Activated T-cell treated with anti-CD3 and anti-CD28 coated beads for 1 hour (primary cell): ENCODE data around the gene INO80.
"Not testable (repeated sequence)": the region's sequence is repeated elsewhere in the genome, so short reads cannot be mapped to it uniquely, and the experiment has no call there.

Source experiments
- DNase-seq: peaks from one replicate; pipeline ENCODE4 v3.0.0-alpha.2; 2020; ENCODE audit warnings: low read depth

INO80 gene

GRCh38 chr15:41116116-41116961 is at the start of gene INO80:
TSS of gene INO80 (minus strand) at chr15:41116280. CDS start at chr15:41096310, 19,970 bp downstream.
- peak; percentile 92 for DNase-seq

GRCh38 chr15:41161736-41162135 is 45.7 kb upstream of the INO80 start:
- DNase-seq, result no peak

GRCh38 chr15:41161336-41161735 is 45.3 kb upstream of the INO80 start:
- no peak for DNase-seq

GRCh38 chr15:41160639-41161315 is 44.7 kb upstream of the INO80 start:
- no peak for DNase-seq

GRCh38 chr15:41154412-41154811 is 38.3 kb upstream of the INO80 start:
- DNase-seq, result no peak

DNA sequence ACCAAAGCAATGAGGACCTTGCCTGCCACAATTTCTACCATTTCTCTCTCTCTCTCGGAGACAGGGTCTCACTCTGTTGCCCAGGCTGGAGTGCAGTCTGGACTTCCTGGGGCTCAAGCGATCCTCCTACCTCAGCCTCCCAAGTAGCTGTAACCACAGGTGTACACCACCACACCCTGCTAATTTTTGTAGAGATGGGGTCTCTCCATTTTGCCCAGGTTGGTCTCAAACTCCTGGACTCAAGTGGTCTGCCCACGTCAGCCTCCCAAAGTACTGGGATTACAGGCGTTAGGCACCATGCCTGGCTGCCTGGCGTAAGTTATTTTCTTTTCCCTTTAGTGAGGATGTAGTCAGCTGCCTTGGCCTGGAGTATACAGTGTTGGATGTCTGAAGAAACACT is 37.7 kb upstream of the INO80 start:
- DNase-seq, result no peak

DNA sequence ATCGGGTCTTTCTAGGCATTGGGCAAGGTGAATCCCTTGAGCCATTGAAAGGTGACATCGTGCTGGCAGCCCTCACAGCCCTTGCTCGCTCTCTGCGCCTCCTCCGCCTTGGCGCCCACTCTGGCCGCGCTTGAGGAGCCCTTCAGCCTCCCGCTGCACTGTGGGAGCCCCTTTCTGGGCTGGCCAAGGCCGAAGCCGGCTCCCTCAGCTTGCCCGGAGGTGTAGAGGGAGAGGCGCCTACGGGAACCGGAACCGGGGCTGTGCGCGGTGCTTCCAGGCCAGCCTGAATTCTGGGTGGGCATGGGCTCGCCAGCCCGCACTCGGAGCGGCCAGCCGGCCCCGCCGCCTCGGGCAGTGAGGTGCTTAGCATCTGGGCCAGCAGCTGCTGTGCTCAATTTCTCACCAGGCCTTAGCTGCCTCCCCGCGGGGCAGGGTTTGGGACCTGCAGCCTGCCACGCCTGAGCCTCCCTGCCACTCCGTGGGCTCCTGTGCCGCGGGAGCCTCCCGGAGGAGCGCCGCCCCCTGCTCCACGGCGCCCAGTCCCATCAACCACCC is 35.4 kb upstream of the INO80 start:
- DNase-seq, result no peak

GRCh38 chr15:41150279-41150678 is 34.2 kb upstream of the INO80 start:
- no peak for DNase-seq

- DNase-seq, result no peak
Measured at GRCh38 chr15:41148065-41148464, 32.0 kb upstream of the INO80 start.

- no peak for DNase-seq
Measured at GRCh38 chr15:41139619-41140018, 23.5 kb upstream of the INO80 start.

GRCh38 chr15:41139112-41139511 is 23.0 kb upstream of the INO80 start:
- not testable (repeated sequence) for DNase-seq

- not testable (repeated sequence) for DNase-seq
Measured at GRCh38 chr15:41135580-41135979, 19.5 kb upstream of the INO80 start.

DNA sequence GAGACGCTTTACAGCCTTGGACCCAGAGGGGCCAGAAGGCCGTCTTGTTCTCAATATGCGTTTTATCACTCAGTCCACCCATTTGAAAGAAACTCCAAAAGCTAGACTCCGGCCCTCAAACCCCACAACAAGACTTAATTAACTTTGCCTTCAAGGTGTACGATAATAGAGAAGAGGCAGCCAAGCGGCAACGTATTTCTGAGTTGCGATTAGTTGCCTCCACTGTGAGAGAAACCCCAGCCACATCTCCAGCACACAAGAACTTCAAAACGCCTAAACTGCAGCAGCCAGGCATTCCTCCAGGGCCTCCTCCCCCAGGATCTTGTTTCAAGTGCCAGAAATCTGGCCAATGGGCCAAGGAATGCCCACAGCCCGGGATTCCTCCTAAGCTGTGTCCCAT is 17.4 kb upstream of the INO80 start:
- no peak for DNase-seq

- DNase-seq, result not testable (repeated sequence)
Measured at GRCh38 chr15:41132094-41132493, 16.0 kb upstream of the INO80 start.

DNA sequence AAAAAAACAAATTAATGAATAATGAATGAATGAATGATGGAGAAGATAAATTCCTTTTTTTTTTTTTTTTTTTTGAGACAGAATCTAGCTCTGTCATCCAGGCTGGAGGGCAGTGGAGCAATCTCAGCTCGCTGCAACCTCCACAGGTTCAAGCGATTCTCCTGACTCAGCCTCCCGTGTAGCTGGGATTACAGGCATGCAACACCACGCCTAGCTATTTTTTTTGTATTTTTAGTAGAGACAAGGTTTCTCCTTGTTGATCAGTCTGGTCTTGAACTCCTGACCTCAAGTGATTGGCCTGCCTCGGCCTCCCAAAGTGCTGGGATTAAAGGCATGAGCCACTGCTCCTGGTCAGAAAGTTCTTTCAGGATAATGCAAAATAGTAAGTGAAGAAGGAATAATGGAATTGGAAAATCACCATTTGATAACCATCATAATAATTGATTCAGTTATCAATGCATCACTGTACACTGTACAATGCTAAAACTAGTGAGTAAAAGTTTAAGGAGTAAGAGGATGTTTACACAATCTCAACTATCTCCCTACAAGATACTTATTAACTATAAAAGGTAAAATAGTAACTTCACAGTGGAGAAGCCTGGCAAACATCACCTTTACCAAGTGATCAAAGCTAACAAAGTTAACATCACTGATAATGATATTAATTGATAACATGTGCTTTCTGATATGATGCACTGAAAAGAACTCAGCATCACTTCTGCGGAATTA is 12.3 kb upstream of the INO80 start:
- no peak for DNase-seq

DNA sequence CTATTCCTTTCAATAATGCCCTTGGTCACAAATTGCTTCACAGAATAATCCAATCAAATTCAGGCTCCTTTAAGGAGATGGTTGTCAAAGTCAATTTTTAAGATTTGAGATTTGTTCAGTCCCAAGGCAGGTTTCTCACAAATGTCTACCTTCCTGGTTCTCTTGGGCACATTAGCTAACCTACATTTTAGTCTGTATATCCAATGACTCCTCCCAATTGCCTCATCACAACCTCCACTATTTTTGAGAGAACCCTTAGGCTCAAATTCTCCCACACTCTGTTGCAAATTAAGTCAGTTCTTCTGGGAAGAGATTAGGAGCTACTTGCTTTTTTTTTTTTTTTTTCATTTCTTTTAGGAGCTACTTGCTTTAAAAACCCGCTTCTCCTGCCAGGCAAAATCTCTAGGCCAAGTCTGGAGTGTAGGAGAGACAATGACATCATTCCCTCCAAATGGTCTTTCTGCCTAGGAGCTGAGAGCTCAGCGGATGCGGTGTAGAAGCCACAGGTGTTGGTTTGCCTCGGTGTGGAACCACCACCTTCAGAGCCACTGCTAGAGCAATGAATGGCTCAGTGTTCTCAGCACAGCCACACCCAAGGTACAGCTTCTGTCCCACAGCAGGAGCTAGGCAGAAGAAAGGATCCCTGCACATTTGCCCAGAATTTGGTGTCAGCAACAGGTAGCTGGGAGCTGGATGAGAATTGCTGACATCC is 10.0 kb upstream of the INO80 start:
- DNase-seq, result no peak

GRCh38 chr15:41125063-41125669 is 9.1 kb upstream of the INO80 start:
- no peak for DNase-seq

GRCh38 chr15:41124058-41124457 is 8.0 kb upstream of the INO80 start:
- no peak for DNase-seq

- DNase-seq, result no peak
Measured at GRCh38 chr15:41122849-41123248, 6.8 kb upstream of the INO80 start.

GRCh38 chr15:41121951-41122350 is 5.9 kb upstream of the INO80 start:
- no peak for DNase-seq

DNA sequence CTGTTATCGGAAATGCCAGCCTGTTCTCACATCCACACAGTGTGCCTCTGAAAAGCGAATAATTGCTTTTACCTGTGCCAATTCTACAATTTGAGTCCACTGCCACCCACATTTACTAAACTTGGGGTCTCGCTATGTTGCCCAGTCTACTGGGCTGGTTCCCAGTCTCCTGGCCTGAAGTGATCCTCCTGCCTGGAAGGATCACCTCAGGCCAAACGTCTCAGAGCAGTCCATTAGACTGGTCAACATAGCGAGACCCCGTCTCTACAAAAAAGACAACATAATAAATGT is 827 bp upstream of the INO80 start:
- no peak for DNase-seq
